Stimulated activated naive CD8-positive, alpha-beta T cell treated with anti-CD3 and anti-CD28 coated beads, Interleukin-15, Interleukin-2, amounts not matched to agents 100 ng/mL and 50 ng/mL, for 24 hours (primary cell): ENCODE data around the gene OR52E2.
"Not testable (repeated sequence)": the region's sequence is repeated elsewhere in the genome, so short reads cannot be mapped to it uniquely, and the experiment has no call there.

Source experiments
- H3K27ac Mint-ChIP-seq: one replicate; pipeline ENCODE4 v1.8.0; 2021; ENCODE audit warnings: mild to moderate bottlenecking, mixed read lengths
- H3K27me3 Mint-ChIP-seq: one replicate; pipeline ENCODE4 v1.8.0; 2021; ENCODE audit warnings: mixed read lengths
- H3K36me3 Mint-ChIP-seq: one replicate; pipeline ENCODE4 v1.8.0; 2021; ENCODE audit warnings: low read depth, mixed read lengths
- H3K4me1 Mint-ChIP-seq: one replicate; pipeline ENCODE4 v1.8.0; 2021; ENCODE audit warnings: low read depth, mixed read lengths
- H3K4me3 Mint-ChIP-seq: one replicate; pipeline ENCODE4 v1.8.0; 2021; ENCODE audit warnings: mild to moderate bottlenecking, mixed read lengths
- H3K9me3 Mint-ChIP-seq: one replicate; pipeline ENCODE4 v1.8.0; 2021; ENCODE audit warnings: mixed read lengths

Gene OR52E2

GRCh38 chr11:5059391-5059790 lies at the start of gene OR52E2:
OR52E2 (minus strand) TSS chr11:5059627; CDS start chr11:5059627, 0 bp downstream.
- Mint-ChIP-seq H3K4me1 (no peaks in the 10 kb centered on the region), H3K27ac (no peak within 1 kb of the TSS), H3K27me3 (peaks cover 5% of the 10 kb centered on the region), H3K36me3 (no peaks in the 10 kb centered on the region), H3K9me3 (peaks cover 8% of the 10 kb centered on the region), H3K4me3 (no peak within 1 kb of the TSS)

DNA sequence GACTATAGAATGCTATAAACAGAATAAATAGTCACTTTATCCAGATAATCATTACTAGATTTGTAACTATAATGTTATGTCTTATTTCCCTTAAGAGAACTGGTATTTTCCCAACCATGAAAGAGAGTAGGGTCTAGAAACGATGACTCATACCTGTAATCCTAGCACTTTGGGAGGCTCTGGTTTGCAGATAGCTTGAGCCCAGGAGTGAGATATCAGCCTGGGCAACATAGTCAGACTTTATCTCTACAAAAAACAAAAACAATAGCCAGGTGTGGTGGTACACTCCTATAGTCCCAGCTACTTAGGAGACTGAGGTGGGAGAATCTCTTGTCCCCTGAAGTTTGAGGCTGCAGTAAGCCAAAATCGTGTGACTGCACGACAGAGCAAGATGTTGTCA lies 47.9 kb upstream of the OR52E2 start:
- Mint-ChIP-seq H3K9me3 (no peaks in the 10 kb centered on the region), H3K27ac (no peak overlapping the region), H3K4me1 (no peaks in the 10 kb centered on the region), H3K36me3 (no peaks in the 10 kb centered on the region), H3K4me3 (no peak overlapping the region), H3K27me3 (peaks cover 4% of the 10 kb centered on the region)

- peaks cover 7% of the 10 kb centered on the region for H3K27me3 Mint-ChIP-seq
- H3K27ac Mint-ChIP-seq = no peak overlapping the region
- H3K4me3 Mint-ChIP-seq = no peak overlapping the region
- no peaks in the 10 kb centered on the region for H3K4me1 Mint-ChIP-seq
- no peaks in the 10 kb centered on the region for H3K9me3 Mint-ChIP-seq
- H3K36me3 Mint-ChIP-seq = no peaks in the 10 kb centered on the region
These were observed 43.6 kb upstream of the OR52E2 start for GRCh38 chr11:5103066-5103465.

DNA sequence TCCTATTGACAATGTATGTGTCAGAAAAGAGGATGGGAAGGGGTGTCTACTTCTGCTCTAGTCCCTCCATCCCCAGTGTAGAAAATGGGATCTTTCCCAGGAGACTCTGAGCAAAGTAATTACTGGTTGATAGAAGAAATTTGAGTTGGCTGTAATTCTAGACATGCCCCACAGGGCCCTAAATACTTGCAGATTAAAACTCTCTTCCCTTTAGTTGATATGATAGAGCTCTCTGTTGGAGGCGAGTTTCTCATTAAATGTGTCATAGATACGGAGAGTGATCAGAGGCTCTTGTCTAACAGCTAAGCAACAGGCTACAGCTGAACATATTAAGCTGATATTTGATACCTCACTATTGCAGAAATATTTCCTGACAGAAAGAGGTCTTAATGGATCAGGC lies 42.8 kb upstream of the OR52E2 start:
- H3K27ac Mint-ChIP-seq = no peak overlapping the region

DNA sequence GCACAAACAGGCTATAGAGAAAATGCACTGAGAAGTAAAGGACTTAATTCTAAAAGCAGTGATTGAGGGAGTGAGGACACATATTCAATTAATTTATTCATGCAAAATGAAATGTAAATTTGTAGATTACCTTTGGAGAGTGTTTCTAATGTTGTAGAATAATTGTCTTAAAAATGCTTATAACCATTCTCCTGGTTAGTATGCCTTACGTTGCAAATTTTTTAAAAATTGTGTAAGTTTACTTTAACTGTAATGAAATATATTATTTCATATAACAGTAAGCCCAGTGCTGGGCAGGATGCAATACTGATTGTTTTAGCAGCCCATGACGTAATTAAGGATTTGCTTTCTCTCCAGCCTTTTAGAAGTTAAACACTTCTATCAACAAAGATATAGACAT lies 36.6 kb upstream of the OR52E2 start:
- no peaks in the 10 kb centered on the region for H3K27me3 Mint-ChIP-seq
- H3K27ac Mint-ChIP-seq = no peak overlapping the region
- H3K4me1 Mint-ChIP-seq = no peaks in the 10 kb centered on the region
- no peak overlapping the region for H3K4me3 Mint-ChIP-seq
- no peaks in the 10 kb centered on the region for H3K9me3 Mint-ChIP-seq
- no peaks in the 10 kb centered on the region for H3K36me3 Mint-ChIP-seq

More for the DNA sequence above, 42.8 kb upstream of the OR52E2 start:
- Mint-ChIP-seq H3K27me3 (peaks cover 7% of the 10 kb centered on the region), H3K9me3 (no peaks in the 10 kb centered on the region), H3K4me3 (no peak overlapping the region), H3K4me1 (no peaks in the 10 kb centered on the region), H3K36me3 (no peaks in the 10 kb centered on the region)

DNA sequence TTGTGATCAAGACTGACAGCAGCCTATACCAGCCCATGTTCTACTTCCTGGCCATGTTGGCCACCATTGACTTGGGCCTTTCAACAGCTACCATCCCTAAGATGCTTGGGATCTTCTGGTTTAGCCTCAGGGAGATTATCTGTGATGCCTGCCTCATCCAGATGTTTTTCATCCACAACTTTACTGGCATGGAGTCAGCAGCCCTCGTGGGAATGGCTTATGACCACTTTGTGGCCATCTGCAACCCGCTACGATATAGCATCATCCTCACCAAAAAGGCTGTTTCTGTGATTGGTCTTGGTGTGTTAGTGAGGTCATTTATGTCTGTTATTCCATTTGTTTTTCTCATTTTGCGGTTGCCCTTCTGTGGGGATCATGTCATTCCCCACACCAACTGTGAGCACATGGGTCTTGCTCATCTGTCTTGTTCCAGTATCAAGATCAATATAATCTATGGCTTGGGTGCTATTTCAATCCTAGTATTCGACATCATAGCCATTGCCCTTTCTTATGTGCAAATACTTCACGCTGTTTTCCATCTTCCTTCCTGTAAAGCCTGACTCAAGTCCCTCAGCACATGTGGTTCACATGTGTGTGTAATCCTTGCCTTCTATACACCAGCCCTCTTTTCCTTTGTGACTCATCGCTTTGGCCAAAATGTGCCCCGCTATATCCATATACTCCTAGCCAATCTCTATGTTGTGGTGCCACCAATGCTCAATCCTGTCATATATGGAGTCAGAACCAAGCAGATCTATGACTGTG lies 33.6 kb upstream of the OR52E2 start:
- no peaks in the 10 kb centered on the region for H3K27me3 Mint-ChIP-seq
- no peak overlapping the region for H3K4me3 Mint-ChIP-seq
- no peaks in the 10 kb centered on the region for H3K9me3 Mint-ChIP-seq
- H3K4me1 Mint-ChIP-seq = no peaks in the 10 kb centered on the region
- H3K27ac Mint-ChIP-seq = no peak overlapping the region
- H3K36me3 Mint-ChIP-seq = no peaks in the 10 kb centered on the region

GRCh38 chr11:5090668-5091067 lies 31.2 kb upstream of the OR52E2 start:
- H3K36me3 Mint-ChIP-seq = no peaks in the 10 kb centered on the region
- no peaks in the 10 kb centered on the region for H3K4me1 Mint-ChIP-seq
- H3K27me3 Mint-ChIP-seq = no peaks in the 10 kb centered on the region
- no peak overlapping the region for H3K4me3 Mint-ChIP-seq
- no peak overlapping the region for H3K27ac Mint-ChIP-seq
- no peaks in the 10 kb centered on the region for H3K9me3 Mint-ChIP-seq

DNA sequence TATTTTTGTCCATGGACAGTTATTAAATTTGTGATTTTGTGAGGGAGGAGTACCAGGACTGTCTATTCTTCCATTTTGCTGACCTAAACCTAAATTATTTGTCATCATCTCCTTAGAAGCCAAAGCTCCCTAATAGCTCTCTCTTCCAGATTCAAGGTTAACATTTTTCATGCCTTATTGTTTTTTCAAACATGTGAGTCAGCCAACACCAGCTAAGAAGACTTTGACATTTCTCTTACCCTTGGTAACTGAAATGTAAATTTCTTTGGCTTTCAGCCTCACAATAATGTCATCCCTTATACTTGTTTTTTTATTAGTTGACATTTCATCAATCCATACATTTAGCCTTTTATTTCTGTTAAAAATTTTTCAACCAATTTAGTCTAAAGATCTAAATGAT lies 29.1 kb upstream of the OR52E2 start:
- Mint-ChIP-seq H3K9me3 (no peaks in the 10 kb centered on the region), H3K36me3 (no peaks in the 10 kb centered on the region), H3K4me1 (no peaks in the 10 kb centered on the region), H3K27me3 (no peaks in the 10 kb centered on the region), H3K27ac (no peak overlapping the region), H3K4me3 (no peak overlapping the region)

- no peak overlapping the region for H3K27ac Mint-ChIP-seq
- no peaks in the 10 kb centered on the region for H3K36me3 Mint-ChIP-seq
- H3K4me1 Mint-ChIP-seq = no peaks in the 10 kb centered on the region
- no peaks in the 10 kb centered on the region for H3K9me3 Mint-ChIP-seq
- H3K27me3 Mint-ChIP-seq = no peaks in the 10 kb centered on the region
- no peak overlapping the region for H3K4me3 Mint-ChIP-seq
These were observed 24.2 kb upstream of the OR52E2 start for GRCh38 chr11:5083602-5084001.

GRCh38 chr11:5081405-5081804 lies 22.0 kb upstream of the OR52E2 start:
- no peaks in the 10 kb centered on the region for H3K27me3 Mint-ChIP-seq
- no peak overlapping the region for H3K4me3 Mint-ChIP-seq
- H3K4me1 Mint-ChIP-seq = no peaks in the 10 kb centered on the region
- H3K27ac Mint-ChIP-seq = no peak overlapping the region
- no peaks in the 10 kb centered on the region for H3K36me3 Mint-ChIP-seq
- H3K9me3 Mint-ChIP-seq = peaks cover 4% of the 10 kb centered on the region

DNA sequence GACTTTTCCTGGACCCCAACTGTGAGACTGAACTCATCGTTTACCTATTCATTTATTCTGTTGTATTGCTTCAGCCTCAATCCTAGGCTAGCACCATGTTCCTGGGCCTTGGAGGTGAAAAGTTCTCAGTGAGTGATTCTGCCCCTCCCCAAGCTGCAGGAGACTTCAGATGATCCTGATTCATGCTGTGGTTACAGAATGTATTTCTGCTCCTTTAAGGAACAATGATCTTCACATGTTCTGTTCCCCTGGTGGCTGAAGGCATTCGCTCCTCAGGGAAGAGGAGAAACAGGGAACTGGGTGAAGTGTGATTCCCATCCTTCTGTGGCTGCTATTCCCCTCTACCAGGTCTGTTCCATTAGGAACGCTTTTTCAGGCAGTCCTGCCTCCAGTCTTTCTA lies 12.4 kb upstream of the OR52E2 start:
- Mint-ChIP-seq H3K4me3 (no peak overlapping the region), H3K36me3 (no peaks in the 10 kb centered on the region), H3K27me3 (peaks cover 12% of the 10 kb centered on the region), H3K27ac (no peak overlapping the region), H3K9me3 (peaks cover 4% of the 10 kb centered on the region), H3K4me1 (no peaks in the 10 kb centered on the region)

DNA sequence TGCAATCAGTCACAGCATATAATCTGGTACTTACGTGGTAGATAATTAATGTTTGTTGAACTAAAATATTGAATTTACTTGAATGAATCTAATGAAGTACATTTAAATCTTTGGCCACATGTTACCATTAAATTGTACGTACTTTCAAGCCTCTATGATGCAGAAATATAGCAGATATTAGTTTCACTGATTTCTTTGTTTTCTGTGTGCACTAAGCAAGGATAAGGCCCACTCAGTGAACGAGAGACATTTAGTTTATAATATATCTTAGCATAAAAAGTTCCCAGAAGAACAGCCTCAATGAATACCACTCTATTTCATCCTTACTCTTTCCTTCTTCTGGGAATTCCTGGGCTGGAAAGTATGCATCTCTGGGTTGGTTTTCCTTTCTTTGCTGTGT lies 9.8 kb upstream of the OR52E2 start, which contains the start of gene OR52E1:
OR52E1 (plus strand) TSS at position 301 of the 400 bp plus-strand sequence.
- Mint-ChIP-seq H3K9me3 (no peaks in the 10 kb centered on the region), H3K27ac (no peak within 1 kb of the TSS), H3K36me3 (no peaks in the 10 kb centered on the region), H3K4me3 (no peak within 1 kb of the TSS), H3K4me1 (no peaks in the 10 kb centered on the region), H3K27me3 (peaks cover 3% of the 10 kb centered on the region)

GRCh38 chr11:5065027-5065426 lies 5.6 kb upstream of the OR52E2 start:
- H3K4me1 Mint-ChIP-seq = no peaks in the 10 kb centered on the region
- no peak overlapping the region for H3K4me3 Mint-ChIP-seq
- no peaks in the 10 kb centered on the region for H3K36me3 Mint-ChIP-seq
- no peak overlapping the region for H3K27ac Mint-ChIP-seq
- no peaks in the 10 kb centered on the region for H3K9me3 Mint-ChIP-seq
- no peaks in the 10 kb centered on the region for H3K27me3 Mint-ChIP-seq

- not testable (repeated sequence) for H3K36me3 Mint-ChIP-seq, H3K27me3 Mint-ChIP-seq, H3K4me1 Mint-ChIP-seq, H3K27ac Mint-ChIP-seq, H3K9me3 Mint-ChIP-seq, H3K4me3 Mint-ChIP-seq
These were observed 748 bp downstream of the OR52E2 start for GRCh38 chr11:5058679-5059078.

- no peaks in the 10 kb centered on the region for H3K36me3 Mint-ChIP-seq
- H3K4me3 Mint-ChIP-seq = no peak overlapping the region
- peaks cover 12% of the 10 kb centered on the region for H3K9me3 Mint-ChIP-seq
- H3K27ac Mint-ChIP-seq = no peak overlapping the region
- no peaks in the 10 kb centered on the region for H3K4me1 Mint-ChIP-seq
- H3K27me3 Mint-ChIP-seq = peaks cover 3% of the 10 kb centered on the region
These were observed 12.6 kb downstream of the OR52E2 start for GRCh38 chr11:5046754-5047330.

- no peaks in the 10 kb centered on the region for H3K4me1 Mint-ChIP-seq
- H3K4me3 Mint-ChIP-seq = no peak within 1 kb of the TSS
- peaks cover 12% of the 10 kb centered on the region for H3K9me3 Mint-ChIP-seq
These were observed 13.2 kb downstream of the OR52E2 start, which contains the start of gene OR52J3 for GRCh38 chr11:5046226-5046625. OR52J3 (plus strand) TSS chr11:5046526; CDS start chr11:5046526, 0 bp downstream.

More at GRCh38 chr11:5046226-5046625, 13.2 kb downstream of the OR52E2 start, which contains the start of gene OR52J3:
- no peaks in the 10 kb centered on the region for H3K36me3 Mint-ChIP-seq
- H3K27me3 Mint-ChIP-seq = peaks cover 3% of the 10 kb centered on the region
- H3K27ac Mint-ChIP-seq = no peak within 1 kb of the TSS
